ENCODE results near the gene FUNDC1.

Gene FUNDC1

GRCh38 chrX:44507292-44507691 lies 35.4 kb downstream of the FUNDC1 start:
- no peaks in the 10 kb centered on the region for H3K27me3 Mint-ChIP-seq
- no peaks in the 10 kb centered on the region for H3K36me3 Mint-ChIP-seq (ENCODE audit: low read depth)
- H3K4me1 Mint-ChIP-seq (ENCODE audit: low read depth) = no peaks in the 10 kb centered on the region
- no peak overlapping the region for H3K27ac Mint-ChIP-seq
- H3K9me3 Mint-ChIP-seq = no peaks in the 10 kb centered on the region
- intact Hi-C loops (cut with micrococcal nuclease) = no loop called here
- no peak overlapping the region for H3K4me3 Mint-ChIP-seq

- Mint-ChIP-seq H3K9me3 (no peaks in the 10 kb centered on the region), H3K4me3 (no peak overlapping the region), H3K36me3 (ENCODE audit: low read depth) (no peaks in the 10 kb centered on the region), H3K4me1 (ENCODE audit: low read depth) (no peaks in the 10 kb centered on the region), H3K27me3 (no peaks in the 10 kb centered on the region), H3K27ac (no peak overlapping the region)
- intact Hi-C loops (cut with micrococcal nuclease) = no loop called here
Measured at GRCh38 chrX:44506678-44507077, 36.0 kb downstream of the FUNDC1 start.

GRCh38 chrX:44503560-44503959 lies 39.1 kb downstream of the FUNDC1 start:
- no peak overlapping the region for H3K27ac Mint-ChIP-seq
- intact Hi-C loops (cut with micrococcal nuclease) = no loop called here
- H3K36me3 Mint-ChIP-seq (ENCODE audit: low read depth) = no peaks in the 10 kb centered on the region
- H3K9me3 Mint-ChIP-seq = no peaks in the 10 kb centered on the region
- no peak overlapping the region for H3K4me3 Mint-ChIP-seq
- no peaks in the 10 kb centered on the region for H3K4me1 Mint-ChIP-seq (ENCODE audit: low read depth)
- H3K27me3 Mint-ChIP-seq = no peaks in the 10 kb centered on the region

- Mint-ChIP-seq H3K4me1 (ENCODE audit: low read depth) (no peaks in the 10 kb centered on the region), H3K4me3 (no peak overlapping the region), H3K9me3 (no peaks in the 10 kb centered on the region), H3K27ac (no peak overlapping the region), H3K27me3 (no peaks in the 10 kb centered on the region), H3K36me3 (ENCODE audit: low read depth) (no peaks in the 10 kb centered on the region)
- intact Hi-C loops (cut with micrococcal nuclease) = no loop called here
Measured at GRCh38 chrX:44495091-44495490, 47.6 kb downstream of the FUNDC1 start.

- Mint-ChIP-seq H3K4me1 (ENCODE audit: low read depth) (no peaks in the 10 kb centered on the region), H3K36me3 (ENCODE audit: low read depth) (no peaks in the 10 kb centered on the region), H3K4me3 (no peak overlapping the region), H3K27me3 (no peaks in the 10 kb centered on the region), H3K9me3 (no peaks in the 10 kb centered on the region), H3K27ac (no peak overlapping the region)
- intact Hi-C loops (cut with micrococcal nuclease) = no loop called here
Measured at GRCh38 chrX:44494357-44494756, 48.3 kb downstream of the FUNDC1 start.

- no peaks in the 10 kb centered on the region for H3K9me3 Mint-ChIP-seq
- intact Hi-C loops (cut with micrococcal nuclease) = no loop called here
- no peaks in the 10 kb centered on the region for H3K4me1 Mint-ChIP-seq (ENCODE audit: low read depth)
- no peaks in the 10 kb centered on the region for H3K27me3 Mint-ChIP-seq
- no peak overlapping the region for H3K27ac Mint-ChIP-seq
- H3K4me3 Mint-ChIP-seq = no peak overlapping the region
- H3K36me3 Mint-ChIP-seq (ENCODE audit: low read depth) = no peaks in the 10 kb centered on the region
Measured at GRCh38 chrX:44489515-44489914, 53.1 kb downstream of the FUNDC1 start.

- Mint-ChIP-seq H3K27ac (no peak overlapping the region), H3K36me3 (ENCODE audit: low read depth) (no peaks in the 10 kb centered on the region), H3K4me3 (no peak overlapping the region), H3K27me3 (no peaks in the 10 kb centered on the region), H3K9me3 (no peaks in the 10 kb centered on the region), H3K4me1 (ENCODE audit: low read depth) (no peaks in the 10 kb centered on the region)
- intact Hi-C loops (cut with micrococcal nuclease) = no loop called here
Measured at GRCh38 chrX:44484607-44485146, 58.0 kb downstream of the FUNDC1 start.

GRCh38 chrX:44483965-44484606 lies 58.6 kb downstream of the FUNDC1 start:
- no peaks in the 10 kb centered on the region for H3K9me3 Mint-ChIP-seq
- H3K4me1 Mint-ChIP-seq (ENCODE audit: low read depth) = no peaks in the 10 kb centered on the region
- H3K4me3 Mint-ChIP-seq = no peak overlapping the region
- intact Hi-C loops (cut with micrococcal nuclease) = no loop called here
- H3K27ac Mint-ChIP-seq = no peak overlapping the region
- no peaks in the 10 kb centered on the region for H3K36me3 Mint-ChIP-seq (ENCODE audit: low read depth)
- H3K27me3 Mint-ChIP-seq = no peaks in the 10 kb centered on the region

- no peaks in the 10 kb centered on the region for H3K27me3 Mint-ChIP-seq
- intact Hi-C loops (cut with micrococcal nuclease) = no loop called here
- H3K27ac Mint-ChIP-seq = no peak overlapping the region
- no peaks in the 10 kb centered on the region for H3K9me3 Mint-ChIP-seq
- H3K4me1 Mint-ChIP-seq (ENCODE audit: low read depth) = no peaks in the 10 kb centered on the region
- H3K36me3 Mint-ChIP-seq (ENCODE audit: low read depth) = no peaks in the 10 kb centered on the region
- no peak overlapping the region for H3K4me3 Mint-ChIP-seq
Measured at GRCh38 chrX:44482575-44482974, 60.1 kb downstream of the FUNDC1 start.

- no peak overlapping the region for H3K4me3 Mint-ChIP-seq
- H3K27me3 Mint-ChIP-seq = no peaks in the 10 kb centered on the region
- H3K4me1 Mint-ChIP-seq (ENCODE audit: low read depth) = no peaks in the 10 kb centered on the region
- intact Hi-C loops (cut with micrococcal nuclease) = no loop called here
- no peak overlapping the region for H3K27ac Mint-ChIP-seq
- H3K36me3 Mint-ChIP-seq (ENCODE audit: low read depth) = no peaks in the 10 kb centered on the region
- H3K9me3 Mint-ChIP-seq = no peaks in the 10 kb centered on the region
Measured at GRCh38 chrX:44480591-44480990, 62.1 kb downstream of the FUNDC1 start.

GRCh38 chrX:44474410-44474809 lies 68.2 kb downstream of the FUNDC1 start:
- no peaks in the 10 kb centered on the region for H3K36me3 Mint-ChIP-seq (ENCODE audit: low read depth)
- intact Hi-C loops (cut with micrococcal nuclease) = no loop called here

More at GRCh38 chrX:44474410-44474809, 68.2 kb downstream of the FUNDC1 start:
- H3K4me1 Mint-ChIP-seq (ENCODE audit: low read depth) = peaks cover 7% of the 10 kb centered on the region
- no peak overlapping the region for H3K27ac Mint-ChIP-seq
- no peaks in the 10 kb centered on the region for H3K27me3 Mint-ChIP-seq
- no peaks in the 10 kb centered on the region for H3K9me3 Mint-ChIP-seq
- H3K4me3 Mint-ChIP-seq = no peak overlapping the region

Data from dendritic cell treated with granulocyte-macrophage colony-stimulating factor and Interleukin-4, amounts not matched to agents 40 ng/mL and 50 ng/mL, for 4 days (primary cell).